Rectal smooth muscle tissue (tissue), 1 donor: ENCODE data around the gene MEF2B.
A peak's percentile ranks its signal among the peaks of the same experiment; 100 is the strongest.

Source experiments
- H3K27ac ChIP-seq: one replicate; pipeline ENCODE4 v1.7.0; 2013; ENCODE audit warnings: low read depth, low read length, inconsistent platforms
- H3K27me3 ChIP-seq: one replicate; pipeline ENCODE4 v1.7.0; 2013; ENCODE audit warnings: low read length; ENCODE audit not compliant: control insufficient read depth, insufficient read depth
- H3K36me3 ChIP-seq: one replicate; pipeline ENCODE4 v1.7.0; 2013; ENCODE audit warnings: low read length; ENCODE audit not compliant: control insufficient read depth, insufficient read depth
- H3K4me1 ChIP-seq: one replicate; pipeline ENCODE4 v1.7.0; 2013; ENCODE audit warnings: low read length; ENCODE audit not compliant: control insufficient read depth, insufficient read depth
- H3K4me3 ChIP-seq: one replicate; pipeline ENCODE4 v1.7.0; 2013; ENCODE audit warnings: low read length
- H3K9ac ChIP-seq: one replicate; pipeline ENCODE4 v1.7.0; 2013; ENCODE audit warnings: low read length

Gene MEF2B

DNA sequence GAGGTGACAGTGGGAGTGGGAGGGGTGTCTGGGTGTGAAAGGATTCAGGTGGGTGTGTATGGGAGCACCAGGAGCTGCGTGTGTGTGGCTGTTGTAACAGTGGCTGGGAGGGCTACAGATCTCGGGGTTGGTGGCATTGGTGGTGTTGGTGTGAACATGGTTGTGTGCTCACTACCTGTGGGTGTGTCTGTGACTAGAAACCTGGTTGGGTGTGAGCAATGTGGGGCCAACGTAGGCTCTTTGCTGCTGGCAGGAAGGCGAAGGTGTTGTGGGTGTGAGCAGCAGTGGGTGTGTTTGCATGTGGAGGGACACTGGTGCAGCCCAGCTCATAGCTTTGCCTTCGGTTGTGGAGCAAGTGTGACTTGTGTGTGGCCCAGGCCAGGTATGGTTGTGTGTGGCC lies 36.9 kb upstream of the MEF2B start:
- Histone ChIP-seq H3K36me3 (no peaks in the 10 kb centered on the region), H3K27ac (no peak overlapping the region), H3K27me3 (peaks cover 6% of the 10 kb centered on the region), H3K4me1 (peaks cover 5% of the 10 kb centered on the region), H3K9ac (no peak overlapping the region), H3K4me3 (no peak overlapping the region)

DNA sequence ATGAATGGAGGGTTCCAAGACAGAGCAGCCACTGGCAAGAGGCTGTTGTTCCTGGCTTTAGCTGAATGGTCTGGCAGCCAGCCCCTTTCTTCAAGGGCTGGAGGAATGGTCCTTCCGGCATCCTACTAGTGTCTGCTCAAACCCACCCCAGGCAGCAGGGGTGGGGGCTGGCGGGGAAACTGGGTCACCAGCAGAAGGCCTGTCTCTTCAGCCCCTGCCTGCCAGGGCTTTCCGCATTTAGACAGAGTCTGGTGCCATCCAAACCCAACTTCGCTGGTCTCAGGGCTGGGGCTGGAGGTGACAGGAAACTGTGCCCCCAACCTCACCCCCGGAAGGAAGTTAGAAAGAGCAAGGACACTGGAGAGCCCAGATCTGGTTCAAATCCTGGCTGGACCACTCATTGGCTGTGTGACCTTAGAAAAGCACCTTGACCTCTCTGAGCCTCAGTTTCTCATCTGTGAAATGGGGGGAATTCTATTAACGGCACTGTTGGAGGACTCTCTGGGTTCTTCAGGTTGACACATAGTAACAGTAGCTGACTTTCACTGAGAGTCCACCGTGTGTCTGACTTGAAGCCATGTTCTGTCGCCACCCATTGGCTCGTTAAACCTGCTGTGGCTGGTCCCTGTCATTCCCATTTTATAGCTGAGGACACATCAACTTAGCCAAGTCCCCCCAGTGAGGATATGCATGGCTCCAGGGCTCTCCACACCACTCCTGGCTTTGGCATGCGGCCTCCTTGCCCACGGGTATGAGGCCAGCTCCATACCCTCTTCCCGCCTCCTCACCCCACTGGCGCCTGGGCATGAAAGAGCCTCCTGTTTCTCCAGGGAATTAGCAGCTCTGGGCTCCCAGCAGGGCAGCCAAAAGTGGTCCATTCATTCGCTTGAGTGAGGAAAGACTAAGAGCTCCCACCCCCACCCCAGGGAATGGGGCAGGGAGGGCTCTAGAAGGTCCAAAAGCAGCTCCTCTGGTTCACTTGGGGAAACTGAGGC lies 35.6 kb upstream of the MEF2B start:
- Histone ChIP-seq H3K27ac (no peak overlapping the region), H3K27me3 (no peaks in the 10 kb centered on the region), H3K9ac (no peak overlapping the region), H3K36me3 (no peaks in the 10 kb centered on the region), H3K4me3 (no peak overlapping the region), H3K4me1 (peaks cover 5% of the 10 kb centered on the region)

DNA sequence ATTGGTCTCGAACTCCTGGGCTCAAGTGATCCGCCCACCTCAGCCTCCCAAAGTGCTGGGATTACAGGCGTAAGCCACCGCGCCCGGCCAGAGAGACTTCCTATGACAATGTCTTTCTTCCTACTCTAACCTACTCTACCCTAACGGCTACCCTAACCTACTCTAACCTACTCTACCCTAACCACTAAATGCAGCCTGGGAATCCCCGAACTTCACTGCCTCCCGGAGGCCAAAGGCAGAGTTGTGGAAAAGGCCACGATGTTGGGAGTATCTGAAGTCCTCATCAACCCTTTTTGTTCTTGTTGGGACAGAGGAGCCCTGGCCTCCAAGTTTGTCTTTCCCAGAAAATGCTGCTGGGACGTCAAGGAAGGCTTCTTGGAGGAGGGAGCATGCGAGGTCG lies 34.1 kb upstream of the MEF2B start:
- H3K27me3 ChIP-seq = no peaks in the 10 kb centered on the region
- no peaks in the 10 kb centered on the region for H3K36me3 ChIP-seq
- H3K9ac ChIP-seq = no peak overlapping the region
- H3K4me1 ChIP-seq = peaks cover 5% of the 10 kb centered on the region
- no peak overlapping the region for H3K4me3 ChIP-seq
- H3K27ac ChIP-seq = no peak overlapping the region

- no peaks in the 10 kb centered on the region for H3K27me3 ChIP-seq
- peak within 1 kb of the TSS; percentile 49 for H3K9ac ChIP-seq
- peaks cover 3% of the 10 kb centered on the region for H3K36me3 ChIP-seq
- peak within 1 kb of the TSS; percentile 38 for H3K27ac ChIP-seq
- peak within 1 kb of the TSS; percentile 72 for H3K4me3 ChIP-seq
- H3K4me1 ChIP-seq = peaks cover 5% of the 10 kb centered on the region
These were observed 33.2 kb upstream of the MEF2B start, which contains the start of gene NR2C2AP for GRCh38 chr19:19203012-19203856. TSS of gene NR2C2AP (minus strand) at chr19:19203414. CDS start at chr19:19203060, 354 bp downstream.

DNA sequence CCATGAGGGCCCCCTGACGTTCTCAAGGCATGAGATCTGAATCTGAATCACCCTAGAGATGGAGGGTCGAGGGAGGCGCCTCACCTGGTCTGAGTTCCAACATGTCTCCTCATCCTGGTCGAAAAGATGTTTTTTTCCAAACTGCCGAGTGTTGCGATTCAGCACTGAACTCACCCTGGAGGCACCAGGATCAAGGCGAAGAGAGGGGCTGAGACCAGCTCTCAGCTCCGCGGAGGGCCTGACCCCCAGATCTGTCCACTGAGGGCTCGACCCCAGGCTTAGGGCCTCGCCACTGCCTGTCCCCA lies 32.6 kb upstream of the MEF2B start:
- Histone ChIP-seq H3K27me3 (no peaks in the 10 kb centered on the region), H3K9ac (peak overlapping the region; percentile 49), H3K4me1 (peaks cover 5% of the 10 kb centered on the region), H3K27ac (peak overlapping the region; percentile 38), H3K36me3 (peaks cover 7% of the 10 kb centered on the region), H3K4me3 (peak overlapping the region; percentile 72)

DNA sequence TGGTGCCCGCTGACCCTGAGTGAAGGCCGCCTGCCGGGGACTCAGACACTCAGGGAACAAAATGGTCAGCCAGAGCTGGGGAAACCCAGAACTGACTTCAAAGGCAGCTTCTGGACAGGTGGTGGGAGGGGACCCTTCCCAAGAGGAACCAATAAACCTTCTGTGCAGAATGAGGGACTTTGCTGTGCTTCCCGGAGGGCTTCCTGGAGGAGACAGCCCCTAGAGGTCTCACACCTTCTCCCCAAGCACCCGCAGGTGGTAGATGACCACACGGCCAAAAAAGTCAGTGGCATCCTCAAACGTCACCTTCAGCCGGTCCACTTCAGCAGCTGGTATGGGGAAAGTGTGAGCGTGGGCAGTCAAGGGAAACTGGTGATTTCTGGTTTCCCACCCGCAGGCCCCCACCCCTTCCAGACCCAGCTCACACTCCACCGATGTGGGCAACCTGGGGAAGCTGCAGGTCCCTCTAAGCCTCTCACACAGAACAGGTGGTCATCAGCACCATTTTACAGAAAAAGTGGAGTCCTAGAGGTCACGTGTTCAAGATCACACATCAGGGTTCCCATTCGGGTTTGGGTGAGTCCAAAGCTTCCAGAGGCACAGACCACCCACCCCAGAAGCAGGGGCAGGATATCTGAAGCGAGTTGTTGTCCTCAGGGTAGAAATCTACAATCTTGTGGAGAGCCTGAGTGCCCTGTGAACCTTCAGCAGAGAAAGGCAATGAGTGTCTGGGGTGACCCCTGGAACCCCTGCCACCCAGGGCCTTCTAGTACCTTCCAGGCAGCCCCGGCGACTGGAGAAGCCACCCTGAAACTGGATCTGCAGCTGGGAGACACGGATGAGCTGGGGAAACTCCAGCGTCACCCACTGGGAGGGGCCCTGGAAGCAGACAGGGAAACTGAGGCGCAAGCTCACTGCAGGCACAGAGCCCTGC lies 31.9 kb upstream of the MEF2B start:
- peak overlapping the region; percentile 49 for H3K9ac ChIP-seq
- peaks cover 9% of the 10 kb centered on the region for H3K36me3 ChIP-seq
- H3K4me3 ChIP-seq = peak overlapping the region; percentile 72
- H3K4me1 ChIP-seq = peaks cover 5% of the 10 kb centered on the region
- no peak overlapping the region for H3K27ac ChIP-seq
- no peaks in the 10 kb centered on the region for H3K27me3 ChIP-seq

- peaks cover 17% of the 10 kb centered on the region for H3K4me1 ChIP-seq
- peaks cover 13% of the 10 kb centered on the region for H3K36me3 ChIP-seq
- H3K27me3 ChIP-seq = no peaks in the 10 kb centered on the region
- H3K4me3 ChIP-seq = peak overlapping the region; percentile 22
- H3K27ac ChIP-seq = no peak overlapping the region
- H3K9ac ChIP-seq = no peak overlapping the region
These were observed 23.9 kb upstream of the MEF2B start for GRCh38 chr19:19193926-19194325.

GRCh38 chr19:19192910-19193423 lies 22.9 kb upstream of the MEF2B start:
- no peaks in the 10 kb centered on the region for H3K27me3 ChIP-seq
- peak overlapping the region; percentile 73 for H3K9ac ChIP-seq
- H3K27ac ChIP-seq = peak overlapping the region; percentile 70
- H3K36me3 ChIP-seq = peaks cover 7% of the 10 kb centered on the region
- H3K4me1 ChIP-seq = peaks cover 17% of the 10 kb centered on the region
- peak overlapping the region; percentile 95 for H3K4me3 ChIP-seq

- Histone ChIP-seq H3K27me3 (no peaks in the 10 kb centered on the region), H3K4me3 (peak within 1 kb of the TSS; percentile 95), H3K27ac (peak within 1 kb of the TSS; percentile 99), H3K36me3 (peaks cover 6% of the 10 kb centered on the region), H3K4me1 (peaks cover 17% of the 10 kb centered on the region), H3K9ac (peak within 1 kb of the TSS; percentile 74)
These were observed 22.2 kb upstream of the MEF2B start, which contains the start of the genes BORCS8 and RFXANK for GRCh38 chr19:19192078-19192882. TSS of gene BORCS8 (minus strand) at chr19:19192152. CDS start at chr19:19192117, 35 bp downstream. TSS of gene RFXANK (plus strand) at chr19:19192258. CDS start at chr19:19193947, 1,689 bp downstream.

- H3K27ac ChIP-seq = peak overlapping the region; percentile 99
- H3K9ac ChIP-seq = peak overlapping the region; percentile 74
- peaks cover under 1% of the 10 kb centered on the region for H3K36me3 ChIP-seq
- H3K27me3 ChIP-seq = no peaks in the 10 kb centered on the region
- peak overlapping the region; percentile 95 for H3K4me3 ChIP-seq
- peaks cover 17% of the 10 kb centered on the region for H3K4me1 ChIP-seq
These were observed 21.7 kb upstream of the MEF2B start for GRCh38 chr19:19191768-19192077.

GRCh38 chr19:19186742-19187141 lies 16.7 kb upstream of the MEF2B start:
- Histone ChIP-seq H3K27ac (no peak overlapping the region), H3K4me3 (no peak overlapping the region), H3K27me3 (no peaks in the 10 kb centered on the region), H3K4me1 (peaks cover 17% of the 10 kb centered on the region), H3K36me3 (peaks cover 9% of the 10 kb centered on the region), H3K9ac (no peak overlapping the region)
